Measurements from ENCODE around the gene NR3C2. TPM values are rescaled to one million over a fixed set of nuclear protein-coding genes. Genes with fewer than 3 reads are reported as not detected.

The NR3C2 gene
- polyA plus RNA-seq, 3 donors: 0.09 to 0.27 (median 0.20) TPM

GRCh38 chr4:148205476-148205875 lies 236.7 kb downstream of the NR3C2 start:
- Mint-ChIP-seq H3K9me3 (peaks cover 0 to 2% (median 0%) of the 10 kb centered on the region in 7 donors), H3K36me3 (no peaks in the 10 kb centered on the region), H3K27me3 (ENCODE audit: low read depth in 3 of 3) (peaks cover 0 to 12% (median 0%) of the 10 kb centered on the region in 3 donors), H3K27ac (no peak overlapping the region), H3K4me1 (no peaks in the 10 kb centered on the region), H3K4me3 (no peak overlapping the region)
- Histone ChIP-seq H3K9me3 (replicated peaks in 1 of 2; ENCODE audit: control insufficient read depth in 1 of 2, insufficient read depth in 1 of 2, low read length in 2 of 2) (no peaks in the 10 kb centered on the region), H3K79me2 (ENCODE audit: insufficient read depth, low read length) (no peaks in the 10 kb centered on the region), H3K4me2 (replicated peaks; ENCODE audit: extremely low read depth, low read length, poor library complexity, severe bottlenecking) (no peak overlapping the region), H3K27me3 (ENCODE audit: control insufficient read depth in 2 of 2, insufficient read depth in 2 of 2, low read length in 2 of 2) (peaks cover 0 to 2% of the 10 kb centered on the region in 2 donors), H3K9ac (ENCODE audit: insufficient read depth, low read length, poor library complexity, severe bottlenecking) (no peak overlapping the region), H2AFZ (ENCODE audit: insufficient read depth, low read depth, low read length, poor library complexity, severe bottlenecking) (no peak overlapping the region), H4K20me1 (ENCODE audit: insufficient read depth, low read length) (no peaks in the 10 kb centered on the region), H3K4me3 (replicated peaks in 1 of 3; ENCODE audit: low read depth in 2 of 3, low read length in 3 of 3) (no peak overlapping the region), H3K27ac (ENCODE audit: low read depth in 1 of 2, low read length in 2 of 2) (no peak overlapping the region), H3K36me3 (replicated peaks in 1 of 2; ENCODE audit: control insufficient read depth in 1 of 2, insufficient read depth in 2 of 2, low read length in 2 of 2) (no peaks in the 10 kb centered on the region), H3K4me1 (ENCODE audit: control insufficient read depth in 1 of 2, insufficient read depth in 2 of 2, low read length in 2 of 2) (no peaks in the 10 kb centered on the region)
- intact Hi-C loops (cut with micrococcal nuclease): no loop called here
- 80% methylated on average over 1 of the region's 3 CpGs for WGBS (ENCODE audit: insufficient coverage)
- DNase-seq: no peak
- TF ChIP-seq, protein P1, sequence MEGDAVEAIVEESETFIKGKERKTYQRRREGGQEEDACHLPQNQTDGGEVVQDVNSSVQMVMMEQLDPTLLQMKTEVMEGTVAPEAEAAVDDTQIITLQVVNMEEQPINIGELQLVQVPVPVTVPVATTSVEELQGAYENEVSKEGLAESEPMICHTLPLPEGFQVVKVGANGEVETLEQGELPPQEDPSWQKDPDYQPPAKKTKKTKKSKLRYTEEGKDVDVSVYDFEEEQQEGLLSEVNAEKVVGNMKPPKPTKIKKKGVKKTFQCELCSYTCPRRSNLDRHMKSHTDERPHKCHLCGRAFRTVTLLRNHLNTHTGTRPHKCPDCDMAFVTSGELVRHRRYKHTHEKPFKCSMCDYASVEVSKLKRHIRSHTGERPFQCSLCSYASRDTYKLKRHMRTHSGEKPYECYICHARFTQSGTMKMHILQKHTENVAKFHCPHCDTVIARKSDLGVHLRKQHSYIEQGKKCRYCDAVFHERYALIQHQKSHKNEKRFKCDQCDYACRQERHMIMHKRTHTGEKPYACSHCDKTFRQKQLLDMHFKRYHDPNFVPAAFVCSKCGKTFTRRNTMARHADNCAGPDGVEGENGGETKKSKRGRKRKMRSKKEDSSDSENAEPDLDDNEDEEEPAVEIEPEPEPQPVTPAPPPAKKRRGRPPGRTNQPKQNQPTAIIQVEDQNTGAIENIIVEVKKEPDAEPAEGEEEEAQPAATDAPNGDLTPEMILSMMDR (IDR thresholded peaks at IDR 0.05): no peak

DNA sequence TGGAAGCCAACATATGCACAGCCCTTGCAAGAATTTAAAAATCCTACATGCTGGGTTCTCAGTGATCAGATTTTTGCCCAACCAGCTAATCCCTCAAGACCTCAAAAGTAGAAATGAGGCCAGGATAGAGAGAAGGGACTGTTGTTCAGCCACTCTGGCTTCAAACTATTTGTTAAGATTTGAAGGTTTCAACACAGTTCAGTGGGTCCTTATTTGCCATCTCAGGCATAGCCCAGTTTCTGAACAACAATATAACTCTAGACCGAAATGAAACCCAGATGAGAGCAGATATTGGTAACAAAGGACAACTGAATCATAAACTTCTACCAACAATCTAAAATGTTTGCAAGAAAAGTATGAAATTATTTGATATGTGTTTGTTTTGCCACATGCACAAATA lies 237.3 kb downstream of the NR3C2 start:
- Histone ChIP-seq H3K4me2 (replicated peaks; ENCODE audit: extremely low read depth, low read length, poor library complexity, severe bottlenecking) (no peak overlapping the region), H3K27me3 (ENCODE audit: control insufficient read depth in 2 of 2, insufficient read depth in 2 of 2, low read length in 2 of 2) (peaks cover 0 to 2% of the 10 kb centered on the region in 2 donors), H3K4me3 (replicated peaks in 1 of 3; ENCODE audit: low read depth in 2 of 3, low read length in 3 of 3) (no peak overlapping the region), H4K20me1 (ENCODE audit: insufficient read depth, low read length) (no peaks in the 10 kb centered on the region), H3K9me3 (replicated peaks in 1 of 2; ENCODE audit: control insufficient read depth in 1 of 2, insufficient read depth in 1 of 2, low read length in 2 of 2) (no peaks in the 10 kb centered on the region), H2AFZ (ENCODE audit: insufficient read depth, low read depth, low read length, poor library complexity, severe bottlenecking) (no peak overlapping the region), H3K4me1 (ENCODE audit: control insufficient read depth in 1 of 2, insufficient read depth in 2 of 2, low read length in 2 of 2) (no peaks in the 10 kb centered on the region), H3K9ac (ENCODE audit: insufficient read depth, low read length, poor library complexity, severe bottlenecking) (no peak overlapping the region), H3K27ac (ENCODE audit: low read depth in 1 of 2, low read length in 2 of 2) (no peak overlapping the region), H3K36me3 (replicated peaks in 1 of 2; ENCODE audit: control insufficient read depth in 1 of 2, insufficient read depth in 2 of 2, low read length in 2 of 2) (no peaks in the 10 kb centered on the region), H3K79me2 (ENCODE audit: insufficient read depth, low read length) (no peaks in the 10 kb centered on the region)
- intact Hi-C loops (cut with micrococcal nuclease): no loop called here
- no CpG with 5 or more reads among the region's 1 CpG for WGBS (ENCODE audit: insufficient coverage)
- TF ChIP-seq, protein P1 (IDR thresholded peaks at IDR 0.05): no peak
- Mint-ChIP-seq H3K27me3 (ENCODE audit: low read depth in 3 of 3) (peaks cover 0 to 12% (median 2%) of the 10 kb centered on the region in 3 donors), H3K4me3 (no peak overlapping the region), H3K36me3 (no peaks in the 10 kb centered on the region), H3K4me1 (no peaks in the 10 kb centered on the region), H3K9me3 (peaks cover 0 to 2% (median 0%) of the 10 kb centered on the region in 7 donors), H3K27ac (no peak overlapping the region)
- DNase-seq: no peak
